GM12878 (cell line): ENCODE measurements around the gene ASB8.

Experiments used
- BHLHE40 ChIP-seq, 2 experiments: fragments of 450-650 bp in 1 of 2; IDR thresholded peaks; 2 replicates each; pipeline ENCODE4 v1.6.1; 2011 to 2017; ENCODE audit warnings: low read depth in 2 of 2, borderline replicate concordance in 1 of 2, improper control_type of control experiment in 1 of 2, low read length in 1 of 2, mild to moderate bottlenecking in 1 of 2
- E2F8 ChIP-seq: fragments of 450-650 bp; IDR thresholded peaks from 2 replicates; pipeline ENCODE4 v1.6.1; 2018; ENCODE audit warnings: mild to moderate bottlenecking, low read depth, moderate library complexity; ENCODE audit not compliant: partially characterized antibody
- EP300 ChIP-seq, 2 experiments: fragments of 150-350 bp in 1 of 2; IDR thresholded peaks; 2 replicates each; pipeline ENCODE4 v1.6.1; 2011 to 2012; ENCODE audit warnings: low read depth in 2 of 2, low read length in 2 of 2, borderline replicate concordance in 1 of 2, improper control_type of control experiment in 1 of 2, inconsistent platforms in 1 of 2; ENCODE audit not compliant: control insufficient read depth in 1 of 2
- GABPA ChIP-seq: IDR thresholded peaks from 2 replicates; pipeline ENCODE4 v1.6.1; 2014; ENCODE audit warnings: antibody characterized with exemption, low read depth, mild to moderate bottlenecking, inconsistent platforms
- RB1 ChIP-seq: fragments of 450-650 bp; formaldehyde crosslinking; IDR thresholded peaks from 2 replicates; pipeline ENCODE4 v1.6.1; 2017; ENCODE audit warnings: mild to moderate bottlenecking, borderline replicate concordance
- RFX5 ChIP-seq: IDR thresholded peaks from 2 replicates; pipeline ENCODE4 v1.6.1; 2011; ENCODE audit warnings: low read depth, low read length, improper control_type of control experiment

GRCh38 chr12:48194799-48195201 is 37.5 kb upstream of the ASB8 start:
- no peak for TF ChIP-seq RFX5
- no peak for TF ChIP-seq E2F8
- TF ChIP-seq RB1: no peak
- TF ChIP-seq GABPA: no peak
- TF ChIP-seq BHLHE40 (IDR thresholded peaks at IDR 0.05; ENCODE audit: borderline replicate concordance in 1 of 2, low read depth in 2 of 2, low read length in 1 of 2): no peak
- TF ChIP-seq EP300 (IDR thresholded peaks at IDR 0.05; ENCODE audit: borderline replicate concordance in 1 of 2, control insufficient read depth in 1 of 2, low read depth in 2 of 2, low read length in 2 of 2): no peak
